ENCODE measurements around the gene TIAM2.

DNA sequence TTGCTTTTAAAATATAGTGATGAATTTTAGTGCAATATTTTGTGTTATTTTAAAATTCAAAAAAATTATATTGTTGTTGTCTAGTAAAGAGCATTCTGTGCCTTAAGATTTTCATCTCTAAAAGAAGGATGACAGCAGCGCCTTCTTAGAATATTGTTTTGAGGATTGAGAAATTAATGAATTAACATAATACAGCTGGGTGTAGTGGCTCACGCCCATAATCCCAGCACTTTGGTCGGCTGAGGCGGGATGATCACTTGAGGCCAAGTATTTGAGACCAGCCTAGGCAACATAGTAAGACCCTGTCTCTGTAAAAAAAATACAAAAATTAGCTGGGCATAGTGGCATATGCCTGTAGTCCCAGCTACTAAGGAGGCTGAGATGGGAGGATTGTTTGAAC, 6.8 kb downstream of the TIAM2 start:
- TF ChIP-seq POLR2AphosphoS5 (IDR thresholded peaks at IDR 0.05) (no peak), POLR2A (IDR thresholded peaks at IDR 0.05) (no peak), EP300 (IDR thresholded peaks at IDR 0.05; ENCODE audit: low read depth) (no peak)
- TF ChIP-seq, protein P1, sequence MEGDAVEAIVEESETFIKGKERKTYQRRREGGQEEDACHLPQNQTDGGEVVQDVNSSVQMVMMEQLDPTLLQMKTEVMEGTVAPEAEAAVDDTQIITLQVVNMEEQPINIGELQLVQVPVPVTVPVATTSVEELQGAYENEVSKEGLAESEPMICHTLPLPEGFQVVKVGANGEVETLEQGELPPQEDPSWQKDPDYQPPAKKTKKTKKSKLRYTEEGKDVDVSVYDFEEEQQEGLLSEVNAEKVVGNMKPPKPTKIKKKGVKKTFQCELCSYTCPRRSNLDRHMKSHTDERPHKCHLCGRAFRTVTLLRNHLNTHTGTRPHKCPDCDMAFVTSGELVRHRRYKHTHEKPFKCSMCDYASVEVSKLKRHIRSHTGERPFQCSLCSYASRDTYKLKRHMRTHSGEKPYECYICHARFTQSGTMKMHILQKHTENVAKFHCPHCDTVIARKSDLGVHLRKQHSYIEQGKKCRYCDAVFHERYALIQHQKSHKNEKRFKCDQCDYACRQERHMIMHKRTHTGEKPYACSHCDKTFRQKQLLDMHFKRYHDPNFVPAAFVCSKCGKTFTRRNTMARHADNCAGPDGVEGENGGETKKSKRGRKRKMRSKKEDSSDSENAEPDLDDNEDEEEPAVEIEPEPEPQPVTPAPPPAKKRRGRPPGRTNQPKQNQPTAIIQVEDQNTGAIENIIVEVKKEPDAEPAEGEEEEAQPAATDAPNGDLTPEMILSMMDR (IDR thresholded peaks at IDR 0.05): no peak

Measured in transverse colon (tissue), 4 donors.